HG02642 (cell line): ENCODE results near the gene DUSP1.
"Not testable (repeated sequence)": the region's sequence is repeated elsewhere in the genome, so short reads cannot be mapped to it uniquely, and the experiment has no call there.

Experiments
- ATAC-seq: cut with Tn5 transposase; IDR thresholded peaks from one replicate; pipeline ENCODE4 v1.9.1; 2021; ENCODE audit warnings: mild to moderate bottlenecking; ENCODE audit not compliant: unreplicated experiment, poor library complexity

The DUSP1 gene

DNA sequence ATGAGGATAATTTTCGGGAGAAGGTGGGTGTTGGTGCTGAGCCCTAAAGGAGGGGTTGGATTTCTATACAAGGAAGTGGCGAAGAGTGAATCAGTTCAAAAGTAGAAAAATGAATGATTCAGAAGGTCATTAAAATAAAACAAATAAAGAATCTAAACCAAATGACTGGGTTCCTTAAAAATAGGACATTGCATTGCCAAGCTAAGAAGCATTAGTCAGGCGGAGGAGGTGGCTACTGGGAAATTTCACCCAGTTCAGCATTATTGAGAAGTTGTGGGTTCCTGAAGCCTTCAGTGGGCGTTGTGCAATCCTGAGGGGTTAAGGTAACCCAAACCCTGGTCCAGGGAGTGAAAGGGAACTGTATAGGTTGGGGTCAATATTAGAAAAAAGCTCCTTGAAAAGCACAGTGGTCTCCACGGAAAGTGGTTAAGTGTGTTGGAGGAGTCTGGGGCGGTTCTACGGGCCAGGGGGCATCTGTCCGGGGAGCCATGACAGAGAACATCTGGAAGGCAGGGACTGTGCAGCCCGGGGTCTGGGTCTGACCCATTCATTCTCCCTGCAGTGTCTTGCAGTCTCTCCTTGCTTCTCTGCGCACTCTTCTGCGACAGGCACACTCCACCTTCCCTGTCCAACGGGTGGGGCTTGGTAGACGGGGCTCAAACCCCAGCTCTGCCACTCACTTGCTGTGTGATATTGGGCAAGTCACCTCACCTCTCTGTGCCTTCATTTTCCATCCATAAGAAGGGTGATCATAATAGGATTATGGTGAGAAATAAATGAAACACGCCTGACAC lies 27.6 kb upstream of the DUSP1 start:
- no peak for ATAC-seq

DNA sequence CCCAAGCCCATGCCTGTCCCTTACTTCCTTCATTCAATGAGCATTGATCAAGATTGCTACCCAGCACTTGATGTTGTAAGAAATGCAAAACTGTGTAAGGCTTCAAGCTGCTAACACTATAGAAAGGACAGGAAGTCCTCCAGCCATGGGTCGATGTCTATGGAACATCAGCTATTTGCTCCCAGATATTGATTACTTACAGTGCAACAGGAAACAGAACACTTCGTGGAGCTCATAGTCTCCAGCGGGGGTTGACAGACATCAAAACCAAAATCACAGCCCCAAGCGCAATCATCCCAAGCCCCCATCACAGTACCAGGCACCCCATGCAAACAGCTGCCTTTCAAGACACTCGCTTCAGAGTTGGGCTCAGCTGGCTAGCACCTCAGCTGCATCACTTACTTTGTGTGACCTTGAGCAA lies 26.8 kb upstream of the DUSP1 start:
- no peak for ATAC-seq

DNA sequence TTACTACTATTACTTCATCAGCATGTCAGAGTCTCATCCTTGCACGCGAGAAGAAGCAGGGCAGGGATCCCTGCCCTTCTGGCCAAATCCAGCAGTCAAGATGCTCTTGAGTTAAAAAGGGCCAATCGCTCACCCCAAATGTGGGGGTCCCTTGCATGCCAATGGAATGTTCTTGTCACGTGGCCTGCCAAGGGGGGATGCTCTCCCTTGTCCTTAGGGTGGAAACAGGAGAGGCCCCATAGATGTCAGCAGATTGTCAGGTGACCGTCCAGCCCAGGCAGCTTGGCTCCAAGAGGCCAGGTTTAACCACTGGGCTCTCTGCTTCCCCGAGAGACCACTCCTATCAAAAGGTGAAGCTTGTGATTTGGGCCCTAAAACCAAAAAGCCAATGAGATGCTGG lies 25.3 kb upstream of the DUSP1 start:
- no peak for ATAC-seq

DNA sequence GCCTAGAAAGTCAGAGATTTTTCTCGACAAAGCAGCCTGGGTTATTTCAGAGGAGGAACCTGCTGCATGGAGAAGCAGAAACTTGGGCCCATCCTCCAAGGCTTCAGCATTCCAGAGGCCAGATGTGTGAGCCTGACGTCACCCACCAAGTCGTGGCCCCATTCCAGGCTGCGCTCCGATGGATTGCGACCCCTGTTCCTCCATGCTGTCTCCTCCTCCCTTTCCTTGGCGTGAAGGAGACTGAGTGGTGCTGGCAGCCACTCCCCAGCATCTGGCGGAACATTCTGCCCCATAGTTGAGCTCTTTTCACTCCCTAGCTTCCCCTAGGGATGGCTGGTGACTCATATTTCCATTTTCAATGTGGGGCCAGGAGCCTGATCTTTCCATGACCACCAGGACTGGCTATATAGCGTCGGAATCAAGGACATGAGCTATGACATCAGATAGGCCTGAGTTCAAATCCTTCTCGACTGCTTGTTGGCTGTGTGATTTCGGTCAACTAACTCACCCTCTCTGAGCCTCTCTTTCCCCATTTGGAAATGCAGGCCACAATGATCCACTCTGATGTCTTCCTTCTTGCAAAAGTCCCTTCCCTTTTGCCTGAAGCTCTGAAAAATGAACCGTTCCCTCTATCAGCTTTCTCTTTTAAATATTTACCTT lies 24.5 kb upstream of the DUSP1 start:
- ATAC-seq, result no peak

DNA sequence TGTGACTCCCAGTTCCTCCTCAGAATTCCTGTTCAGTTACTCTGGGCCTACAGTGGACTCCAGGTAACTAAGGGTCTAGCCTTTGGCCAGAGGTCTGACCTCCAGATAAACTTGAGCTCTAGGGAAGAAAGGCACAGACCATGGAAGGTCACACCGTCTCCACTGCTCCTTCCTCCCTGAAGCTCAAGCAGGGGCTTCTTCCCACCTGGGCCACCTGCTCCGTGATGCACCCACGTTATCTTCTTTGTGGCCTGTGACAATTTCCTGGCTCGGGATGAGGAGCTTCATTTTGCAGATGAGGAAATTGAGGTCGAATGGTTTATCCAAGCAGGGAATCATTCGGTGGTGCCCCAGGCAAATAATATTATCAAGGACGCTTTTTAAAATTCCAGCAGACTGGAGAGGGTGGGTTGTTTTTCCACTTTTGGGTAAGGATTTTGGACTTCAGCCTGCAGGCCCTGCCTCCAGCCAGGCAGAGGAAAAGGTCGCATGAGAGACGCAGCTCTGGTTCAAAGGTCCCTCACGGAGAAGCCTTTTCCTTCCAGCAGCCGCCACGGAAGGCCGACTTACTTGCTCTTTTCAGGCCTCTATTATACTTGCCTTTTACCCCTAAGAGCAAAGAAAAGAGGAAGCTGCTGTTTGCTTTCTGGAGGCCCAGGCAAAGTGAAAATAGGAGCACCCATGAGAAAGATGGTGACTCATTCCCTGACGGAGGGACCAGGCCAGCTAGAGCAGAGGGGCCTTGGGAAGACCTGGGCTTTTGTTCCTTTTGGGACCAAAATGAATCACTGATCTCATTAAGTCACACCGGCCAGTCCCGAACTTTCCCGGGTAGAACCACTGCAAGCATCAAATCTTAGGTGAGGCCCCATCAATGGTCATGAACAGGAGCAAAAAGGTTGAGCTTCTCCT lies 22.8 kb upstream of the DUSP1 start:
- ATAC-seq, result no peak

DNA sequence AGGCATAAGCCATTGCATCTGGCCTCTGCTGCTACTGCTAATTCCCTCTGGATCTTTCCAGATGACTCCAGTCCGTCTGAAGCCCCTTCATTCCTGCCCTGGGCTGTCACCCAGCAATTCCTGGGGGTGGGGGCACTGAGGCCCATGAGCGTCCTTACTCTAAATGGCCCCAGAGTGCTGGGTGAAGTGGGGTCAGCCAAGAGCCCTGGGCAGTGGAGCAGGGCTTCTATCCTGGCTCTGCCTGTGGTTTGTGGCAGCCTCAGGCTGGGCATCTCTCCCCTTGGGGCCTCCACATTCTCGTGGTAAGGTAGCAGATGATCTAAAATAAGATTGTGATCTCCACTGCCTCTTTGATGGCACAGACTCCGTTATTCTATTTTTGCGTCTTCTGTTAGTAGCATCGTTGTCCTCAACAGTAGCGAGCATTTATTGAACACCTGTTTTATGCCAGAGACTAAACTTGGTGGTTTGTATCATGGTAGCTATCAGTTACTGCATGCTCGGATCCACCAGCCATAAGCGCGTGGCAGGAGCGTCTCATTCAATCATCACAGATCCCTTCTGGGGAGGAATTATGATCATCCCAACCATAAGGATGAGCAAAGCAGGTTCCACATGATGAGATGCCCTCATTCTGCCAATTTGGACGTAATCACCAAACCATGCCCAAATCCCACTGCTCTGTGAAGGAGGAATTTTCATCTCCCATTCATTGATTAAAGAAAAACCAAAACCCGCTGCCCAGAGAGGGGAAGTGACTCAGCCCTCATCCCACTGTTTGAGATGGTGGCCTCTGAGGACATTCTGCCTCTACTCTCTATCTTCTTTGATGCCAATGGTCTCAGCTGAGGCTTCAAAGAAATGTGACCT lies 21.9 kb upstream of the DUSP1 start:
- ATAC-seq, result no peak

DNA sequence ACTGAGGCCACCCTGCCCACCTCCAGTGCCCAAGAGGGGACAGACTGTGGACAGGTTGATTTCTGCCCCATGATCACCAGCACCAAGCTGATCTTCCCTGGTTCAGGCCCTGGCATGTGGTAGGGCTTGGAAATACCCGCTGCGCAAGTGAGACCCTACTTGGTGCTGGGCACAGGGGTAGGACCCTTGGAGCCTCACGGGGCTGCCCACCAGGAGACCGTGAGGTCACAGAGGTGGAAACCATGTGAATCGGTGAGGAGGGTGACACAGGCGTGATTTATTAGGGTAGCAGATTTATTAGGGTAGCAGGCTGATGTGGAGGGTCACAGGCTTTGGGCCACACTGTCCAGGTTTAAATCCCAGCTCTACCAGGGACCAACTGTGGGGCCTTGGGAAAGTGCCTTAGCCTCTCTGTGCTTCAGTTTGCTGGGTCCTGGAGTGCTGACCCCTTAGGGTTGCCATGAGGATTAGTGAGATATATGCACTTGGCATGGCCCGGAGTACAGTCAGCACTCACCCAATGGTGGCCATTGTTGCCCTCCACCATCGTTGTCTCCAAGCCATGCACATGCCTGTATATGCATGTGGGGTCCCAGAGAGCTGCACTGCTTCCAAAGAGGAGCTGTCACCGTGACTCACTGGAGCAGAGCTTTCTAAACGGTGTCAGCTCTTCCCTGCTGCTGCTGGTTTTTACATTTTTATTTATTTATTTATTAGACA lies 20.9 kb upstream of the DUSP1 start:
- no peak for ATAC-seq

DNA sequence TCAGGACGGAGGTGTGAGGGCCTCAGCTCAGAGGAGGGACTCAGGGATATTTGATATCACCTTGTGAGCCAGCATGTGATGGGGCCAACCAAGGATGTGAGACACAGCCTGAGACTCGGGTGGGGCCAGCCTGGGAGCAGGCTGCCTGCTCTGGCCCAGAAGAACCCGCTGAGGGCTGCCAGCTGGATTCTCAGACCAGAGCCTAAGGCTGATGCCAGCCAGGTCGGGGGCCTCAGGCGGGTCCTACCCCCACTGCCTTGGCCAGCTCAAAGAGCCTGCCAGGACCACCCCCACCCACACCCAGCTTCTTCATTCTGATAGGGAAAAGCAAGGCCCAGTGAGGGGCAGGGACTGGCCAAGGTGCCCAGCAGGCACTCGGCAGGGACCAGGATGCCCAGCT lies 20.3 kb upstream of the DUSP1 start:
- ATAC-seq, result no peak

DNA sequence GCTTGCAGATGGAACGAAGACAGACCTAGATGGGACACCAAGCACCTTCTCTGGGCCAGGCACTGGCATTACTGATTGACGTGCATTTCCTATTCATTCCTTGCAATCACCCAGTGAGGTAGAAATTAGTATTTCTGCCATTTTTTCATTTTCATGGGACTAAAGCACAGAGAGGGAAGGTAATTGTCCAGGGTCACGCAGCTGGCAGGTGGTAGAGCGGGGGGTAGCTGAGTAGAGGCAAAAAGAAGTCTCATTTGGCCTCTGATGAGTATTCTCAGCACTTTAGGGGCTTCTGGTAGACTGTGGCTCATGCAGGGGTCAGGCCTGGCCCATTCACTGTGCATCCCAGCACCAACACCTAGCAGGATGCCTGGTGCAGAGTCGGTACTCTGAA lies 19.5 kb upstream of the DUSP1 start:
- no peak for ATAC-seq

DNA sequence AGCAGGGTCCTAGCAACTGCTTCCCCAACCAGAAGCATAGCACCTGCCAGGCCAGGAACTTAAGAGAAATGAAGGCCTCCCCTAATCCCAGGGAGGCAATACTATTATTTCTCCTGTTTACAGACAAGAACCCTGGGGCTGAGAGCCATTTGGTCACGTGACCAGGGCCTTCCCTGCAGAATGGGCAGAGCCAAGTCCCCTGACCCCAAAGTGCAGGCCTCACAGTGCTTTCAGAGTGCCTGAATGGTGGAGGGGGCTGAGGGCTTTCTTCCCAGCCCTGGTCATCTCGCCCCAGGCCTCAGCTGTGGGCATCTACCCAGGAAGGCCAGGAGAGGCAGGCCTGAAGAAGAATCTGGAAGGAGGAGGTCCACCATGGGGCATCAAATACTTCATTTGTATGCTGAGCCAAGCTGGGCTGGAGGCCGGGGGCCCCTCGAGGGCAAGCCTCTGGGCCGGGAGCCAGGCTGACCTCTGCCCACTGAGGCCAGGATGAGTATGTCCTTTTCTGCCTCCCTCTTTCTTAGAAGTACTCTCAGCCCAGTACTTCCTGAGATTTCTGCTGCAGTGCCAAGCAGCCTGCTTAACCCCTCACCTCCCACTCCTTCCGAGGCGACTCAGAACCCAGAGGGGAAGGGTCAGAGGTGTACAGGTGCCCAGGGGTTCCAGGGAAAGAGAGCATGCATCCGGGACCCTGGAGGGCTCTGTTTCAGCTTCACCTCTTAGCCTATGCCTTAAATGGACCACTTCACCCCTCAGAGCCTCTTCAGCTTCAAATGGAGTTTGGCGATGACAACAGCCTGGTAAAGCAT lies 18.9 kb upstream of the DUSP1 start:
- no peak for ATAC-seq

DNA sequence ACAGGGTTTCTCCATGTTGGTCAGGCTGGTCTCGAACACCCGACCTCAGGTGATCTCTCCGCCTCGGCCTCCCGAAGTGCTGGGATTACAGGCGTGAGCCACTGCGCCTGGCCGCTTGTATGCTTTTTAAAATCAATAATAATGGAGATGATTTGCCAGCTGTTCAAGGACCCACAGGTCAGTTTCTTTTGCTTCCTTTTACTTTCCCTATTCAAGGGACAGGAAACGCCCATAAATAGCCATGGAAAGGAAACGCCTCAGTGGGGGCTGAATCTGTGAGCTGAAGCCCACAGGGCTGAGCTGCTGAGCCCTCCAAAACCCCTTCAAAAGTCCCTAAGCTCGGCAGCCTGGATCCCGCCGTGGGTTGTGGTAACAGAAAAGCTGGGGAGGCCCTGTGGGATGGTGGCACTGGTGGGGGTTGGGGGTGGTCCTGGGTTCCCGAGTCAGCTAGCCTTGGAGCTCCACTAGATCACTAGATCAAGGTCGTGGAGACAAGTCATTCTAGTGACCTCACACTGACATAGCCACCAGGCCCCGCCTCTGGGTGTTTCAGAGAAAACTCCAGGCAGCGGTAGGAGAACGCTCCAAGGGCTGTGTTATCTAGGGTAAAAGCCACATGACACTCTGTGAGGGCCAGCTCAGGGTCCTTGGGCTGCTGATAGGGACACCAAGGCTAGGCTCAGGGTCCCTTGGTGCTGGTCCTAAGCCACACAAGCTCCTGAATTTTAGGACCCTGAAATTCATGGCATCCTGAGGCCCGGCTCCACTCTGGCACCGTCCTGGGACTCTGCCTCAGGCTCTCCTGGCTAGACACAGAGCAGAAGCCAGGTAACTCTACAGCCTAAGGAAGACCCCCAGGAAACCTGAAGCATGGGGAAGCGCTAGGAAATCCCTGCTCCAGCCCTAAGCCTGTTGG lies 18.0 kb upstream of the DUSP1 start:
- ATAC-seq, result no peak

DNA sequence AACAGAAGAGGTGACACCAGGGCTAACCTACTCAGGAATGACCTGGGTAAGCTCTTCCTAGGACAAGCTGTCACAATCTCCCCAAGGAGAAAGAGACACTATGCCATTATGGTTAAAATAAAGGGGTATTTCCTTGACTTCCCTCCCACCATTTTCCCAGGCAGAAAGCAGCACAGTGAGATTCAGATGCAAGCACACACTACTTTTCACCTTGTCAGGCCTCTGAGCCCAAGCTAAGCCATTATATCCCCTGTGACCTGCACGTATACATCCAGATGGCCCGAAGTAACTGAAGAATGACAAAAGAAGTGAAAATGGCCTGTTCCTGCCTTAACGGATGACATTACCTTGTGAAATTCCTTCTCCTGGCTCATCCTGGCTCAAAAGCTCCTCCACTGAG lies 16.5 kb upstream of the DUSP1 start:
- ATAC-seq, result not testable (repeated sequence)

DNA sequence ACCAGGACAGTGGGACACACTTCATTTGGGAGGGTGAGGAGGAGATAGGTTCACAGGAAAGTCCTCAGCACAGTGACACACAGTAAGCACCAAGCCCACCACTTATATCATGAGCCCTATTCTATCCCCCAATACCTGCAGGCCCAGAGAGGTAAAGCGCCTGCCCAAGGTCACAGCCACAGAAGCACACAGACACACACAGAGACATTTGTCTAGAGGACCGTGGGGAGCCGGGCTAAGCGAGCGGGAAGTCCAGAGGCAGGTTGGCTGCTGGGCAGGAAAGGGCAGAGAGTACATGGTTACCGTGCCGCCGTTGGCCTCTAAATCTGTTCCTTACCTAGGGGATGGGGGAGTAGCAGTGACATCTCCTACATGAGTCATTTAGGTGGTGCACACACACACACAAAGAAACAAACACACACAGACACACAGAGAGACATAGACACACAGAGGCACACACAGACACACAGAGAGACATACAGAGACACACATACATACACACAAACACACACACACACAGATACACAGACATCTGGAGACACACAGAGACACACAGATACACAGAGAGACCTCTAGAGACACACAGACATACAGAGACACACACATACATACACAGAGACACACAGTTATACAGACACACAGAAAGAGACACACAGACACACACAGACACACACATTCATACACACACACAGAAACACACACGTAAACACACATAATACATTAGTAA lies 15.9 kb upstream of the DUSP1 start:
- no peak for ATAC-seq

DNA sequence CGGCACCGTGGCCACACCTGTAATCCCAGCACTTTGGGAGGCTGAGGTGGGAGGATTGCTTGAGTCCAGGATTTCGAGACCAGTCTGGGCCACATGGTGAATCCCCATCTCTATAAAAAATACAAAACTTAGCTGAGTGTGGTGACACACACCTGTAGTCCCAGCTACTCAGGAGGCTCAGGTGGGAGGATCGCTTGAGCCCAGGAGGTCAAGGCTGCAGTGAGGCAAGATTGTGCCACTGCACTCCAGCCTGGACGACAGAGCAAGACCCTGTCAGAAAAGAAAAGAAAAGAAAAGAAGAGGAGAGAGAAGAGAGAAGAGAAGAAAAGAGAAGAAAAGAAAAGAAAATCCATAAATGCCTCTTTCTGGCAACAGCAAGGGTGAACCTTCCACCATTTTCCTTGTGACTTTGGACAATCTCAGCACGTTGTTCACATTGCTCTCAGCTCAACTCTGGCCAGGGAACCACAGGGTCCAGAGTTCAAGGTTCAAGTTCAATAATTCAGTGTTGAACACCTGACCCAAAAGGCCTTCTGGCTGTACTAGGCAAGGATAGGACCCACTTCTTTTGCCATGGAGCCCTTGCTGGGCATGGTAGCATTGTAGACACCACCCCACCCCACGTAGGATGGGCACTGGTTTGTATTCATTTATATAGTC lies 14.6 kb upstream of the DUSP1 start:
- ATAC-seq, result no peak

DNA sequence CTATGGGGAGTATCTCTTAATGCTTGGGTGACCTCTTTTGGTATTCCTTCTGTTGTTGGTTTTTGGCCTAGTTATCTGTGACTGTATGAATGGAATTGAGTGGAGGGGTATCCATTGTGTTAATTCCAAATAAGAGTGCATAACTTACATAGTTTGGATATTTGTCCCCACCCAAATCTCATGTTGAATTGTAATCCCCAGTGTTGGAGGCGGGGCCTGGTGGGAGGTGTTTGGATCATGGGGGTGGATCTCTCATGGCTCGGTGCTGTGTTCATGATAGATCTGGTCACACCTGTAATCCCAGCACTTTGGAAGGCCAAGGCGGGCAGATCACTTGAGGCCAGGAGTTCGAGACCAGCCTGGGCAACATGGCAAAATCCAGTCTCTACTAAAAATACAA lies 13.2 kb upstream of the DUSP1 start:
- ATAC-seq, result not testable (repeated sequence)

DNA sequence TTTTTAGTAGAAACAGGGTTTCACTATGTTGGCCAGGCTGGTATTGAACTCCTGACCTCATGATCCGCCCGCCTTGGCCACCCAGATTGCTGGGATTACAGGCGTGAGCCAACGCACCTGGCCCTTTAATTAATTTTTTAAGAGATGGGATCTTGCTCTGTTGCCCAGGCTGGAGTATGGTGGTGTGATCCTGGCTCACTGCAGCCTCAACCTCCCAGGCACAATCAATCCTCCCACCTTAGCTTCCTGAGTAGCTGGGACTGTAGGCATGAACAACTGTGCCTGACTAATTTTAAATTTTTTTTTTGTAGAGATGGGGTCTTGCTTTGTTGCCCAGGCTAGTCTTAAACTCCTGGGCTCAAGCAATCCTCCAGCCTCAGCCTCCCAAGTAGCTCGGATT lies 12.3 kb upstream of the DUSP1 start:
- ATAC-seq, result not testable (repeated sequence)
